ENCODE data around the gene FGF14.

GRCh38 chr13:102169471-102170015 is 232.3 kb downstream of the FGF14 start:
- TF ChIP-seq CTCF (IDR thresholded peaks at IDR 0.05), result no peak
- TF ChIP-seq EZH2 (IDR thresholded peaks at IDR 0.05; ENCODE audit: borderline replicate concordance, insufficient read depth, low read depth, low read length, poor library complexity, severe bottlenecking), result no peak

Data from B cell (primary cell).